ENCODE measurements around the gene RAI14.

DNA sequence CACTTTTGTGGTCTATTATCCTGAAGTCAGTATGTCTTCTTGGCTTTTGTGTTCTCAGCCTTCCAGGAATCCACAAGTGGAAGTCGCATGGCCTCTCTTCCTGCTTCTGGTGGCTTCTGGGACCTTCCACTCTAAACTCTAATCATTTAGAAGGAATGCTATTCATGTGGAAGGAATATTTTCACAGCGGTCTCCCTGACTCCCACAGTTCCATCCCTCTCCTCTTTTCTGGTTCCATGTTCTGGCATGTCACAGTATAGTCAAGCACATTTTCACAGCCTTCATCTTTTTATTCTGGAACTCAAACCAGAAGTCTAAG lies 7.3 kb upstream of the RAI14 start:
- TF ChIP-seq, protein P1, sequence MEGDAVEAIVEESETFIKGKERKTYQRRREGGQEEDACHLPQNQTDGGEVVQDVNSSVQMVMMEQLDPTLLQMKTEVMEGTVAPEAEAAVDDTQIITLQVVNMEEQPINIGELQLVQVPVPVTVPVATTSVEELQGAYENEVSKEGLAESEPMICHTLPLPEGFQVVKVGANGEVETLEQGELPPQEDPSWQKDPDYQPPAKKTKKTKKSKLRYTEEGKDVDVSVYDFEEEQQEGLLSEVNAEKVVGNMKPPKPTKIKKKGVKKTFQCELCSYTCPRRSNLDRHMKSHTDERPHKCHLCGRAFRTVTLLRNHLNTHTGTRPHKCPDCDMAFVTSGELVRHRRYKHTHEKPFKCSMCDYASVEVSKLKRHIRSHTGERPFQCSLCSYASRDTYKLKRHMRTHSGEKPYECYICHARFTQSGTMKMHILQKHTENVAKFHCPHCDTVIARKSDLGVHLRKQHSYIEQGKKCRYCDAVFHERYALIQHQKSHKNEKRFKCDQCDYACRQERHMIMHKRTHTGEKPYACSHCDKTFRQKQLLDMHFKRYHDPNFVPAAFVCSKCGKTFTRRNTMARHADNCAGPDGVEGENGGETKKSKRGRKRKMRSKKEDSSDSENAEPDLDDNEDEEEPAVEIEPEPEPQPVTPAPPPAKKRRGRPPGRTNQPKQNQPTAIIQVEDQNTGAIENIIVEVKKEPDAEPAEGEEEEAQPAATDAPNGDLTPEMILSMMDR (IDR thresholded peaks at IDR 0.05), result no peak
- no peak for TF ChIP-seq POLR2A (IDR thresholded peaks at IDR 0.05)

Measured in heart left ventricle (tissue), 13 donors.